PC-9 (cell line): Measurements from ENCODE around the gene CLDN19. TPM values are rescaled to one million over a fixed set of nuclear protein-coding genes. Genes with fewer than 3 reads are reported as not detected.

ENCODE experiments used
- BruUV-seq: library from RNA; stranded (reverse); fragments of 400-500 nt; replicated peaks from 2 replicates; lab custom pipeline; 2021; lab: Mats Ljungman, UMichigan
- CTCF ChIA-PET: fragments of 300-600 bp; sonication (Branson Sonifier 250); formaldehyde crosslinking; loops from one replicate; lab custom pipeline; 2022; ENCODE audit warnings: antibody characterized with exemption; lab: Charles Lee
- POLR2A ChIA-PET: fragments of 300-600 bp; sonication (Branson Sonifier 250); formaldehyde crosslinking; loops from one replicate; lab custom pipeline; 2022; ENCODE audit warnings: antibody characterized with exemption; ENCODE audit not compliant: unreplicated experiment; lab: Charles Lee
- DNase-seq, 2 experiments: peaks; one replicate each; pipeline versions ENCODE4 v3.0.0 to v3.0.0-alpha.2; 2015 to 2022; ENCODE audit warnings: mixed read lengths in 1 of 2
- H2AFZ ChIP-seq: fragments of 200-600 bp; sonication (generic); 2 replicates; pipeline ENCODE4 v1.8.1; 2017; ENCODE audit warnings: antibody characterized with exemption
- H3F3A ChIP-seq: fragments of 200-600 bp; sonication (generic); 2 replicates; pipeline ENCODE4 v1.8.1; 2017; ENCODE audit warnings: antibody characterized with exemption, mild to moderate bottlenecking, low read depth; ENCODE audit not compliant: insufficient read depth
- H3K27ac ChIP-seq: fragments of 200-600 bp; sonication (generic); 2 replicates; pipeline ENCODE4 v1.6.1; 2016; ENCODE audit warnings: mixed run types
- H3K27me3 ChIP-seq: fragments of 200-600 bp; sonication (generic); 2 replicates; pipeline ENCODE4 v1.6.1; 2016; ENCODE audit warnings: low read depth, mixed run types; ENCODE audit not compliant: insufficient read depth
- H3K36me3 ChIP-seq: fragments of 200-600 bp; sonication (generic); 2 replicates; pipeline ENCODE4 v1.6.1; 2016; ENCODE audit warnings: low read depth, mixed run types
- H3K4me1 ChIP-seq: fragments of 200-600 bp; sonication (generic); replicated peaks from 2 replicates; pipeline ENCODE4 v1.6.1; 2016; ENCODE audit warnings: mixed run types; ENCODE audit not compliant: insufficient read depth
- H3K4me2 ChIP-seq: fragments of 200-600 bp; sonication (generic); 2 replicates; pipeline ENCODE4 v1.6.1; 2017; ENCODE audit warnings: mixed run types
- H3K4me3 ChIP-seq: fragments of 200-600 bp; sonication (generic); 2 replicates; pipeline ENCODE4 v1.6.1; 2016; ENCODE audit warnings: mixed run types
- H3K79me2 ChIP-seq: fragments of 200-600 bp; sonication (generic); 2 replicates; pipeline ENCODE4 v1.6.1; 2017; ENCODE audit warnings: low read depth, mixed run types
- H3K9me2 ChIP-seq: fragments of 200-600 bp; sonication (generic); 2 replicates; pipeline ENCODE4 v1.8.1; 2017; ENCODE audit warnings: mild to moderate bottlenecking; ENCODE audit not compliant: insufficient read depth
- H3K9me3 ChIP-seq: fragments of 200-600 bp; sonication (generic); 2 replicates; pipeline ENCODE4 v1.8.1; 2016; ENCODE audit warnings: low read depth; ENCODE audit not compliant: insufficient read depth
- H4K20me1 ChIP-seq: fragments of 200-600 bp; sonication (generic); 2 replicates; pipeline ENCODE4 v1.8.1; 2017; ENCODE audit not compliant: insufficient read depth
- CTCF ChIP-seq: fragments of 200-600 bp; sonication (generic); conservative IDR thresholded peaks from 2 replicates; pipeline ENCODE4 v1.6.1; 2017; ENCODE audit warnings: mixed run types, antibody characterized with exemption, mild to moderate bottlenecking, moderate library complexity
- EZH2 ChIP-seq: fragments of 200-600 bp; sonication (generic); IDR thresholded peaks from 2 replicates; pipeline ENCODE4 v1.8.0; 2017; ENCODE audit warnings: antibody characterized with exemption, low read depth
- intact Hi-C: fragments of 100-400 bp; cut with micrococcal nuclease; formaldehyde crosslinking; loops from one replicate; pipeline ENCODE4 v1.10.0; 2022; ENCODE audit not compliant: unreplicated experiment
- total RNA-seq: library from RNA; stranded (reverse); gene quantifications from 2 replicates; pipeline ENCODE4 v1.2.3, GENCODE V29; 2021

Gene CLDN19
- total RNA-seq, 1 experiment from 2014 or later: not detected

- Histone ChIP-seq H3K4me3 (peak within 1 kb of the TSS; percentile 86), H3K27me3 (no peaks in the 10 kb centered on the region), H3K79me2 (peaks cover 30% of the 10 kb centered on the region), H3K4me2 (peak within 1 kb of the TSS; percentile 98), H3K4me1 (peaks cover 24% of the 10 kb centered on the region), H2AFZ (peak within 1 kb of the TSS; percentile 97), H4K20me1 (no peaks in the 10 kb centered on the region), H3F3A (no peaks in the 10 kb centered on the region), H3K27ac (no peak within 1 kb of the TSS), H3K9me3 (no peaks in the 10 kb centered on the region), H3K9me2 (no peaks in the 10 kb centered on the region), H3K36me3 (no peaks in the 10 kb centered on the region)
- ChIA-PET CTCF (interaction anchor here (2.0 kb wide), 1 partner anchor 307 kb away, joined by 10 read pairs; no protein-coding TSS in a partner anchor), POLR2A (interaction anchor here (0.6 to 1.6 kb wide), 10 partner anchors 49 to 1087 kb away, joined by 3 to 8 read pairs (median 4); partner anchors contain the start of gene YBX1)
- intact Hi-C loops: loop anchor here (2.0 to 10.0 kb wide), 5 partner anchors 50 to 1332 kb away; partner anchors contain the start of genes ERMAP, GUCA2A and SVBP
- DNase-seq: peak; percentile 96 to 100
- BruUV-seq: no TSS peak
- TF ChIP-seq CTCF (no peak), EZH2 (no peak)
Observed at GRCh38 chr1:42766741-42767509, 26.9 kb upstream of the CLDN19 start, which contains the start of the genes C1orf50 and P3H1. Gene C1orf50, plus strand, starts transcription at chr1:42767249. Its CDS starts 63 bp downstream, at chr1:42767312. Gene P3H1, minus strand, starts transcription at chr1:42767028. Its CDS starts 57 bp downstream, at chr1:42766971.

- Histone ChIP-seq H3K27me3 (no peaks in the 10 kb centered on the region), H3K9me2 (no peaks in the 10 kb centered on the region), H3F3A (no peaks in the 10 kb centered on the region), H4K20me1 (no peaks in the 10 kb centered on the region), H3K4me1 (peaks cover 24% of the 10 kb centered on the region), H3K4me2 (peak overlapping the region; percentile 98), H3K4me3 (peak overlapping the region; percentile 86), H3K36me3 (no peaks in the 10 kb centered on the region), H3K79me2 (peaks cover 30% of the 10 kb centered on the region), H3K9me3 (no peaks in the 10 kb centered on the region), H3K27ac (no peak overlapping the region), H2AFZ (peak overlapping the region; percentile 97)
- CTCF ChIA-PET: interaction anchor here (0.6 to 2.0 kb wide), 8 partner anchors 10 to 1289 kb away, joined by 3 to 12 read pairs (median 8); partner anchors contain the start of gene ZNF691
- no peak for TF ChIP-seq EZH2
- peak; percentile 60 for TF ChIP-seq CTCF
- intact Hi-C loops: loop anchor here (2.0 to 10.0 kb wide), 5 partner anchors 51 to 1331 kb away; partner anchors contain the start of genes ERMAP, GUCA2A and SVBP
- POLR2A ChIA-PET: interaction anchor here (0.6 to 1.6 kb wide), 6 partner anchors 57 to 825 kb away, joined by 3 to 5 read pairs (median 4); partner anchors contain the start of gene YBX1
- TSS peak; percentile 70 for BruUV-seq
- DNase-seq: peak in 1 of 2 experiments; percentile 23
Observed at GRCh38 chr1:42765832-42766740, 26.1 kb upstream of the CLDN19 start.
